H1 (cell line): Measurements from ENCODE around the gene STXBP4.

Experiments used
- CHD2 ChIP-seq: IDR thresholded peaks from 2 replicates; pipeline ENCODE4 v1.6.1; 2012; ENCODE audit warnings: low read length, improper control_type of control experiment
- EP300 ChIP-seq, 2 experiments: IDR thresholded peaks; 1 replicate in 1 of 2; 2 replicates in 1 of 2; pipeline ENCODE4 v1.6.1; 2011 to 2012; ENCODE audit warnings: low read depth in 2 of 2, low read length in 2 of 2, mild to moderate bottlenecking in 2 of 2, borderline replicate concordance in 1 of 2, inconsistent platforms in 1 of 2, moderate library complexity in 1 of 2
- TF ChIP-seq, protein P1 (sequence below), 3 experiments: IDR thresholded peaks; 1 replicate in 2 of 3; 2 replicates in 1 of 3; pipeline versions ENCODE4 v1.5.1 to v1.6.1; 2011; ENCODE audit warnings: low read length in 3 of 3, mild to moderate bottlenecking in 3 of 3, inconsistent platforms in 2 of 3, low read depth in 1 of 3, moderate library complexity in 1 of 3; ENCODE audit not compliant: insufficient read depth in 1 of 3; ENCODE audit errors: control extremely low read depth in 1 of 3

DNA sequence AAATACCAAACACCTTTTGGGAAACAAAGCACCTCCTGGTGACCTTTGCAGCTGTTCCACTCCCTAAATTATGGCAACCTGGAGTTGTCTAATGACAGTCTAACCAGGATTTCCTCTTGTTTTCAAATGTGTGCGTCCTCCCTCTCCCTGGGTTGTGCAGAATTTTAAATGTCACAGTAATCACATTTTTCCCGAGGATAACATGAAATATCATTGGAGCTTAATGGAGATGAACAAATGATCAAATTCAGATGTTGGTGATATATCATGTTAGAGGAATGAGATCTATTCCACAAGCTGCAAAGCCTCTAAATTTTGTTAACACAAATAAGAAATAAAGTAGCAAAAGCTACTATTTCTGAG, 209.3 kb downstream of the STXBP4 start:
- TF ChIP-seq EP300 (IDR thresholded peaks at IDR 0.05; ENCODE audit: borderline replicate concordance in 1 of 2, low read depth in 2 of 2, low read length in 2 of 2): no peak
- no peak for TF ChIP-seq CHD2
- TF ChIP-seq, protein P1, sequence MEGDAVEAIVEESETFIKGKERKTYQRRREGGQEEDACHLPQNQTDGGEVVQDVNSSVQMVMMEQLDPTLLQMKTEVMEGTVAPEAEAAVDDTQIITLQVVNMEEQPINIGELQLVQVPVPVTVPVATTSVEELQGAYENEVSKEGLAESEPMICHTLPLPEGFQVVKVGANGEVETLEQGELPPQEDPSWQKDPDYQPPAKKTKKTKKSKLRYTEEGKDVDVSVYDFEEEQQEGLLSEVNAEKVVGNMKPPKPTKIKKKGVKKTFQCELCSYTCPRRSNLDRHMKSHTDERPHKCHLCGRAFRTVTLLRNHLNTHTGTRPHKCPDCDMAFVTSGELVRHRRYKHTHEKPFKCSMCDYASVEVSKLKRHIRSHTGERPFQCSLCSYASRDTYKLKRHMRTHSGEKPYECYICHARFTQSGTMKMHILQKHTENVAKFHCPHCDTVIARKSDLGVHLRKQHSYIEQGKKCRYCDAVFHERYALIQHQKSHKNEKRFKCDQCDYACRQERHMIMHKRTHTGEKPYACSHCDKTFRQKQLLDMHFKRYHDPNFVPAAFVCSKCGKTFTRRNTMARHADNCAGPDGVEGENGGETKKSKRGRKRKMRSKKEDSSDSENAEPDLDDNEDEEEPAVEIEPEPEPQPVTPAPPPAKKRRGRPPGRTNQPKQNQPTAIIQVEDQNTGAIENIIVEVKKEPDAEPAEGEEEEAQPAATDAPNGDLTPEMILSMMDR (IDR thresholded peaks at IDR 0.05; ENCODE audit: control extremely low read depth in 1 of 3, insufficient read depth in 1 of 3, low read depth in 1 of 3, low read length in 3 of 3): no peak
